Measurements from ENCODE around the gene HNRNPC.

DNA sequence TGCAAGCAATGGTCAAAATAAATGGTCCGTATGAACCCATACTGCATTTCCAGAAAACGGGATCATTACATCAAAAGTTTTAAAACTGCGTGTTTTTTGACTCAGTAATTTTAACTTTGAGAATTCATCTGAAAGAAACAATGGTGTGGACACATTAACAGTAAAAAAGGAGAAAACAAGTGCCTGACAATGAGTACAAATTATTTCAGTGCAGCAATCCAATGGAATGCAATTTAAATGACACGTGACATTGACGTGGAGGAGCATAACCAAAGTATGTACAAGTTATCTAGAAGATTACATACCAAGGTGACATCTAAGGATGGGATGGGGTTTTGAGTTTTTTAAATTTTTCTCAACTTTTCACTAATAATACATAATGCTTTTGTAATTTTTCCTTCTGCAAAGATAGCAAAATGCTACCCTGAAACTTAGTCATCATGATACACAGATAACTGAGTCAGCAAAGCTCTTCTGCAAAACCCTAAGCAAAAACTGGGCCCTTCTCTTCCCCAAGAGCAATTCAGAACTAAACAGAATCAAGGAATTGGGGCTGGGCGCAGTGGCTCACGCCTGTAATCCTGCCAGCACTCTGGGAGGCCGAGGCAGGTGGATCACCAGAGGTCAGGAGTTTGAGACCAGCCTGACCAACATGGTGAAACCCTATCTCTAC is 20.4 kb downstream of the HNRNPC start:
- TF ChIP-seq, protein P1, sequence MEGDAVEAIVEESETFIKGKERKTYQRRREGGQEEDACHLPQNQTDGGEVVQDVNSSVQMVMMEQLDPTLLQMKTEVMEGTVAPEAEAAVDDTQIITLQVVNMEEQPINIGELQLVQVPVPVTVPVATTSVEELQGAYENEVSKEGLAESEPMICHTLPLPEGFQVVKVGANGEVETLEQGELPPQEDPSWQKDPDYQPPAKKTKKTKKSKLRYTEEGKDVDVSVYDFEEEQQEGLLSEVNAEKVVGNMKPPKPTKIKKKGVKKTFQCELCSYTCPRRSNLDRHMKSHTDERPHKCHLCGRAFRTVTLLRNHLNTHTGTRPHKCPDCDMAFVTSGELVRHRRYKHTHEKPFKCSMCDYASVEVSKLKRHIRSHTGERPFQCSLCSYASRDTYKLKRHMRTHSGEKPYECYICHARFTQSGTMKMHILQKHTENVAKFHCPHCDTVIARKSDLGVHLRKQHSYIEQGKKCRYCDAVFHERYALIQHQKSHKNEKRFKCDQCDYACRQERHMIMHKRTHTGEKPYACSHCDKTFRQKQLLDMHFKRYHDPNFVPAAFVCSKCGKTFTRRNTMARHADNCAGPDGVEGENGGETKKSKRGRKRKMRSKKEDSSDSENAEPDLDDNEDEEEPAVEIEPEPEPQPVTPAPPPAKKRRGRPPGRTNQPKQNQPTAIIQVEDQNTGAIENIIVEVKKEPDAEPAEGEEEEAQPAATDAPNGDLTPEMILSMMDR (IDR thresholded peaks at IDR 0.05) = no peak
- TF ChIP-seq ZFX (IDR thresholded peaks at IDR 0.05; ENCODE audit: borderline replicate concordance) = no peak

All from 22Rv1 (cell line).